Caco-2 (cell line): ENCODE measurements around the gene KIF26B. TPM values are rescaled to one million over a fixed set of nuclear protein-coding genes. Genes with fewer than 3 reads are reported as not detected.

ENCODE experiments used
- BruUV-seq: library from RNA; stranded (reverse); fragments of 400-500 nt; replicated peaks from 2 replicates; lab custom pipeline; 2021; lab: Mats Ljungman, UMichigan
- CTCF ChIA-PET: fragments of 300-600 bp; sonication (Branson Sonifier 250); formaldehyde crosslinking; loops from one replicate; lab custom pipeline; 2022; ENCODE audit warnings: antibody characterized with exemption; lab: Charles Lee
- POLR2A ChIA-PET: fragments of 300-600 bp; sonication (Branson Sonifier 250); formaldehyde crosslinking; loops from one replicate; lab custom pipeline; 2022; ENCODE audit warnings: antibody characterized with exemption; lab: Charles Lee
- DNase-seq, 2 experiments: peaks; one replicate each; pipeline versions ENCODE4 v3.0.0 to v3.0.0-alpha.2; 2020 to 2022
- H3K27me3 ChIP-seq: replicated peaks from 2 replicates; pipeline ENCODE4 v1.6.0; 2011; ENCODE audit warnings: low read length; ENCODE audit not compliant: control insufficient read depth, insufficient read depth
- H3K36me3 ChIP-seq: 2 replicates; pipeline ENCODE4 v1.5.1; 2011; ENCODE audit warnings: low read length; ENCODE audit not compliant: control insufficient read depth, insufficient read depth
- H3K4me1 ChIP-seq: fragments of 250-450 bp; sonication (Bioruptor Pico); 2 replicates; pipeline ENCODE4 v1.5.1; 2020; ENCODE audit warnings: mild to moderate bottlenecking
- H3K4me3 ChIP-seq: 2 replicates; pipeline ENCODE4 v1.5.1; 2011; ENCODE audit warnings: low read depth, mild to moderate bottlenecking, control low read depth, low read length
- H3K9me3 ChIP-seq: fragments of 250-450 bp; sonication (Bioruptor Pico); 2 replicates; pipeline ENCODE4 v1.5.1; 2020; ENCODE audit warnings: mild to moderate bottlenecking, moderate library complexity
- H3K27ac Mint-ChIP-seq: one replicate; pipeline ENCODE4 v1.8.0; 2022; ENCODE audit warnings: mixed read lengths; ENCODE audit not compliant: unreplicated experiment
- H3K27me3 Mint-ChIP-seq: one replicate; pipeline ENCODE4 v1.8.0; 2022; ENCODE audit warnings: mixed read lengths; ENCODE audit not compliant: insufficient read depth, unreplicated experiment
- H3K36me3 Mint-ChIP-seq: one replicate; pipeline ENCODE4 v1.8.0; 2022; ENCODE audit warnings: mild to moderate bottlenecking, mixed read lengths; ENCODE audit not compliant: insufficient read depth, unreplicated experiment
- H3K4me1 Mint-ChIP-seq: one replicate; pipeline ENCODE4 v1.8.0; 2022; ENCODE audit warnings: low read depth, mixed read lengths; ENCODE audit not compliant: unreplicated experiment
- H3K4me3 Mint-ChIP-seq: one replicate; pipeline ENCODE4 v1.8.0; 2022; ENCODE audit warnings: mild to moderate bottlenecking, moderate library complexity, mixed read lengths; ENCODE audit not compliant: unreplicated experiment
- H3K9me3 Mint-ChIP-seq: one replicate; pipeline ENCODE4 v1.8.0; 2022; ENCODE audit warnings: mixed read lengths; ENCODE audit not compliant: unreplicated experiment
- intact Hi-C: fragments of 100-400 bp; cut with micrococcal nuclease; formaldehyde crosslinking; loops from one replicate; pipeline ENCODE4 v1.10.0; 2022; ENCODE audit not compliant: unreplicated experiment
- total RNA-seq: library from RNA; stranded (reverse); gene quantifications from 2 replicates; pipeline ENCODE4 v1.2.3, GENCODE V29; 2022
- TF ChIP-seq, protein P1 (sequence below), 2 experiments: fragments of 200-600 bp in 1 of 2; IDR thresholded peaks; 1 replicate in 1 of 2; 2 replicates in 1 of 2; pipeline versions ENCODE4 v1.5.1 to v1.8.0; 2011 to 2022; ENCODE audit warnings: antibody characterized with exemption in 1 of 2, control low read depth in 1 of 2, inconsistent platforms in 1 of 2, low read depth in 1 of 2, low read length in 1 of 2, mild to moderate bottlenecking in 1 of 2, moderate library complexity in 1 of 2; ENCODE audit not compliant: insufficient read depth in 1 of 2, severe bottlenecking in 1 of 2, unreplicated experiment in 1 of 2

Gene KIF26B
- total RNA-seq, 1 experiment from 2014 or later: 4.9 TPM

- H3K36me3 ChIP-seq: no peaks in the 10 kb centered on the region
- DNase-seq: no peak
- no peak overlapping the region for H3K4me3 ChIP-seq
- Mint-ChIP-seq H3K4me1 (no peaks in the 10 kb centered on the region), H3K27ac (no peak overlapping the region), H3K36me3 (no peaks in the 10 kb centered on the region), H3K9me3 (no peaks in the 10 kb centered on the region), H3K4me3 (no peak overlapping the region), H3K27me3 (no peaks in the 10 kb centered on the region)
- no TSS peak for BruUV-seq
- no peaks in the 10 kb centered on the region for H3K27me3 ChIP-seq
- intact Hi-C loops: no loop called here
- ChIA-PET CTCF (no interaction called here), POLR2A (no interaction called here)
- H3K9me3 ChIP-seq: no peaks in the 10 kb centered on the region
- H3K4me1 ChIP-seq: no peaks in the 10 kb centered on the region
- TF ChIP-seq, protein P1, sequence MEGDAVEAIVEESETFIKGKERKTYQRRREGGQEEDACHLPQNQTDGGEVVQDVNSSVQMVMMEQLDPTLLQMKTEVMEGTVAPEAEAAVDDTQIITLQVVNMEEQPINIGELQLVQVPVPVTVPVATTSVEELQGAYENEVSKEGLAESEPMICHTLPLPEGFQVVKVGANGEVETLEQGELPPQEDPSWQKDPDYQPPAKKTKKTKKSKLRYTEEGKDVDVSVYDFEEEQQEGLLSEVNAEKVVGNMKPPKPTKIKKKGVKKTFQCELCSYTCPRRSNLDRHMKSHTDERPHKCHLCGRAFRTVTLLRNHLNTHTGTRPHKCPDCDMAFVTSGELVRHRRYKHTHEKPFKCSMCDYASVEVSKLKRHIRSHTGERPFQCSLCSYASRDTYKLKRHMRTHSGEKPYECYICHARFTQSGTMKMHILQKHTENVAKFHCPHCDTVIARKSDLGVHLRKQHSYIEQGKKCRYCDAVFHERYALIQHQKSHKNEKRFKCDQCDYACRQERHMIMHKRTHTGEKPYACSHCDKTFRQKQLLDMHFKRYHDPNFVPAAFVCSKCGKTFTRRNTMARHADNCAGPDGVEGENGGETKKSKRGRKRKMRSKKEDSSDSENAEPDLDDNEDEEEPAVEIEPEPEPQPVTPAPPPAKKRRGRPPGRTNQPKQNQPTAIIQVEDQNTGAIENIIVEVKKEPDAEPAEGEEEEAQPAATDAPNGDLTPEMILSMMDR (IDR thresholded peaks at IDR 0.05; ENCODE audit: insufficient read depth in 1 of 2, low read depth in 1 of 2, low read length in 1 of 2, severe bottlenecking in 1 of 2, unreplicated experiment in 1 of 2): no peak
Measured at GRCh38 chr1:245304698-245305097, 149.9 kb downstream of the KIF26B start.

GRCh38 chr1:245306020-245306419 is 151.2 kb downstream of the KIF26B start:
- Histone ChIP-seq H3K36me3 (no peaks in the 10 kb centered on the region), H3K27me3 (no peaks in the 10 kb centered on the region), H3K4me3 (no peak overlapping the region), H3K9me3 (no peaks in the 10 kb centered on the region), H3K4me1 (no peaks in the 10 kb centered on the region)
- CTCF ChIA-PET: no interaction called here
- H3K27me3 Mint-ChIP-seq: no peaks in the 10 kb centered on the region
- no peak overlapping the region for H3K4me3 Mint-ChIP-seq
- no peaks in the 10 kb centered on the region for H3K36me3 Mint-ChIP-seq
- intact Hi-C loops: no loop called here
- H3K9me3 Mint-ChIP-seq: no peaks in the 10 kb centered on the region
- no TSS peak for BruUV-seq
- POLR2A ChIA-PET: no interaction called here
- no peak for DNase-seq
- TF ChIP-seq, protein P1 (IDR thresholded peaks at IDR 0.05; ENCODE audit: insufficient read depth in 1 of 2, low read depth in 1 of 2, low read length in 1 of 2, severe bottlenecking in 1 of 2, unreplicated experiment in 1 of 2): no peak
- no peak overlapping the region for H3K27ac Mint-ChIP-seq
- H3K4me1 Mint-ChIP-seq: peaks cover 7% of the 10 kb centered on the region

DNA sequence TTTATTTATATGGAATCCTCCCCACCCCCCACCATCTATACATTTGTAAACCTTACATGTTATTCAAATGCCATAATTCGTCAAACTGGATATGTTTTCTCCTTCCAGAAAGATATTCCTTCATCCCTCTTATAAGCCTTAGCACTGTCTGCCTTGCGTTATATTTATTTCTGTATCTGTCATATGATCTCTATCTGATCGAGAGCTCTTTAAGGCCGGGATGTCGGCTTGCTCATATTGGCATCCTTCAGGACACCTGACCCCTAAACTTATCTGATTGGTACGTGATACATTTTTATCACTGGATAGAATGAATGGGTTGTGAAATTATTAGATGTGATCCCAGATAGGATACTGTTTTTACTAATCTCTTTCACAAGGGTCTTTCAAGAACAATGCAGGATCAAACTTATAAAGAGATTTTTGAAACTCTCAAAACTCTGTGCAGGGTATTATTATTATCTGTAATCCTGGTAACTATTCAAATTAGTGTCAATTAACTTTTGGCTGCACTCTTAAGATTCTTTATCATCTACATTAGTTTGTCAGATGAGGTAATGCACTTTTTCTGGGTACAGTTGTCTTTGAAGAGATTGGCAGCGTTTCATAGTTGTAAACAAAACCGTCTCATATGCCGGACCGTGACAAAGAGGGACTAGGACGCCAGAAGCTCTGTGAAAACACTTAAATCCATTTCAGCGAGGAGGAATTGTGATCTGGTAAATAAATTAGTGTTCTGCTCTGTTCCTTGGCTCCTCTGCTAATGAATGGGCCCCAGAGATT is 152.0 kb downstream of the KIF26B start:
- no peaks in the 10 kb centered on the region for H3K36me3 Mint-ChIP-seq
- H3K9me3 ChIP-seq: no peaks in the 10 kb centered on the region
- H3K27me3 Mint-ChIP-seq: no peaks in the 10 kb centered on the region
- H3K4me1 Mint-ChIP-seq: peaks cover 7% of the 10 kb centered on the region
- intact Hi-C loops: no loop called here
- BruUV-seq: no TSS peak
- DNase-seq: no peak
- POLR2A ChIA-PET: no interaction called here
- H3K4me3 ChIP-seq: no peak overlapping the region
- CTCF ChIA-PET: no interaction called here
- no peaks in the 10 kb centered on the region for H3K36me3 ChIP-seq
- H3K4me1 ChIP-seq: no peaks in the 10 kb centered on the region
- no peaks in the 10 kb centered on the region for H3K27me3 ChIP-seq
- H3K4me3 Mint-ChIP-seq: no peak overlapping the region
- no peak overlapping the region for H3K27ac Mint-ChIP-seq
- TF ChIP-seq, protein P1 (IDR thresholded peaks at IDR 0.05; ENCODE audit: insufficient read depth in 1 of 2, low read depth in 1 of 2, low read length in 1 of 2, severe bottlenecking in 1 of 2, unreplicated experiment in 1 of 2): no peak
- H3K9me3 Mint-ChIP-seq: no peaks in the 10 kb centered on the region
